HG02571 (cell line): ENCODE data around the gene CALM3.

Source experiments
- ATAC-seq: cut with Tn5 transposase; IDR thresholded peaks from one replicate; pipeline ENCODE4 v1.9.1; 2021; ENCODE audit warnings: mild to moderate bottlenecking, moderate library complexity; ENCODE audit not compliant: unreplicated experiment

CALM3 gene

DNA sequence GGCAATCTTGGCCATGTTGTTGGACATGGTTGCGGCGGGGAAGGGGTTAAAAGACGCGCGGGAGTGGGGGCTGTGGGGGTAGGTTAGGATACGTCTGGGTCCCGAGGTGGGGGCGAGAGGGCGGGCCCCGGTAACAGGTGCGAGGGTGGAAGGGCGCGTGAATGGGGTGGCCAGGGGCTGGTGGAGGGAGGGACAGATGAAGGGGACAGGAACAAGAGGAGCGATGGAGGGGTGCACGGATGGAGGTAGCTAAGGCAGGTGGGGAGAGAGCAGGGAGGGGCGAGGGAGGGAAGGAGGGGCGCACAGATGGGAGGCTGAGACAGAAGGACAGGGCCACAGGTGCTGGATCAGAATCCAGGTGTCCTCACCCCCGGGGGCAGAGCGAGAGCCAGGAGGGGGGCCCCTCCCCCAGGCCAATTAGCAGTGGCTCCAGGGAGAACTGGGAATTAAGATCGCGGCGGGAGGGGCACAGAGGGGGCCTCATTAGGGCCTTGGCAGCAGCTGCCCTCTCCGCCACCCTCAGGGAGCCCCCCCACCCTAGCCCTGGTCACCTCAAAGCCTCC, 33.6 kb downstream of the CALM3 start:
- ATAC-seq: no peak

DNA sequence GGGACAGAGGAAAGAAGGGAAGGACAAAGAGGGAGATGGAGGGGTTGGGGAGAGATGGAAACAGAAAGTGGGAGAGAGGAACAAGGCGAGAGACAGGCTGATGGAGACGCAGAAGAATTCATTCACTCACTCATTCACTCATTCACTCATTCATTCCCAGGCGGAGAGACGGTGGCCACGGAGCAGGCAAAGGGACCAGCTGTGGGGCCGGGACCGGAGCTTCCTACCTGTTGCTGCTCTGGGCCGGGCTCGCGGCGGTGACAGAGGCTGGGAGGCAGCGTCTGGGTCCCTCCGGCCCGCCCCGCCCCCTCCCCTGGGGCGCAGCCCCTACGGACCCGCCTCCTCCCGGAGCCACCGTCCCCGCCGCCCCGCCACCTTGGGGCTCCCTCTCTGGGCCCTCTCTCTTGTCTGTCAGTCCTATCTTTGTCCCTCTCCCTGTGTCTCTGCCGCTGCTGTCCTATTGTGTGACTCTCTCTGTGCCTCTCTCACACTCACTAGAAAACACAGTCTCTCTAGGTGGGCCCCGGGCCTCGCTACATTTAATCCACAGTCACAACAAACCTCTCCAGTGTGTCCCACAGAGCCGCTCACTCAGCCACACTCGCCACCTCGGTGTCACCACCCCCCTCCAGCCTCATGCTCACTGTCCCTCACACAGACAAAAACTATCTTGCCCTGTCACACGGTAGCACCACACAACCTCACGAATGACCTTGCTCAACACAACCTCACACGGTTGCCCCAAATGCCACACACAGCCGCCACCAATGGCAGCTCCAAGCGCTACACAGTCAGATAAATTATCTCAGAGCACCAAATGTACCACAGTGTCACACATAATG, 35.0 kb downstream of the CALM3 start, which contains the start of gene GNG8:
TSS of gene GNG8 (minus strand) at position 283 of the 842 bp plus-strand sequence. CDS start 1,520 bp downstream, outside the sequence.
- ATAC-seq: no peak

DNA sequence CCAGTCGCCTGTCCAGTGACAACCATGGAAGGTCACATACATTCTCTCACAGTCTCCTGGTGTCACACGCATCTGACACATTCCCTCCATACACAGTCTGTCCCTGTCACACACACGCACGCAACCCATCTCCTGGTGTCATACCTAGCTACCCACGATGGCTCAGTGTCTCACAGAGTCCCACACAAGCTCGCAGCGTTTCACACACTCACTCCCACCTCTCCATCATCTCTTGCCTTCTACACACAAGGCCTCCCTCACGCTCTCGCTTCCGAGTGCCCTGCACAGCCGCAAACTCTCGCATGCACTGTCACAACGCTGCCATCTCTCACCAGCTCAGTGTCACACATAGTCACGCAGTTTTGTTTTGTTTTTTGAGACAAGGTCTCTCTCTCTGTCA, 36.1 kb downstream of the CALM3 start:
- no peak for ATAC-seq

DNA sequence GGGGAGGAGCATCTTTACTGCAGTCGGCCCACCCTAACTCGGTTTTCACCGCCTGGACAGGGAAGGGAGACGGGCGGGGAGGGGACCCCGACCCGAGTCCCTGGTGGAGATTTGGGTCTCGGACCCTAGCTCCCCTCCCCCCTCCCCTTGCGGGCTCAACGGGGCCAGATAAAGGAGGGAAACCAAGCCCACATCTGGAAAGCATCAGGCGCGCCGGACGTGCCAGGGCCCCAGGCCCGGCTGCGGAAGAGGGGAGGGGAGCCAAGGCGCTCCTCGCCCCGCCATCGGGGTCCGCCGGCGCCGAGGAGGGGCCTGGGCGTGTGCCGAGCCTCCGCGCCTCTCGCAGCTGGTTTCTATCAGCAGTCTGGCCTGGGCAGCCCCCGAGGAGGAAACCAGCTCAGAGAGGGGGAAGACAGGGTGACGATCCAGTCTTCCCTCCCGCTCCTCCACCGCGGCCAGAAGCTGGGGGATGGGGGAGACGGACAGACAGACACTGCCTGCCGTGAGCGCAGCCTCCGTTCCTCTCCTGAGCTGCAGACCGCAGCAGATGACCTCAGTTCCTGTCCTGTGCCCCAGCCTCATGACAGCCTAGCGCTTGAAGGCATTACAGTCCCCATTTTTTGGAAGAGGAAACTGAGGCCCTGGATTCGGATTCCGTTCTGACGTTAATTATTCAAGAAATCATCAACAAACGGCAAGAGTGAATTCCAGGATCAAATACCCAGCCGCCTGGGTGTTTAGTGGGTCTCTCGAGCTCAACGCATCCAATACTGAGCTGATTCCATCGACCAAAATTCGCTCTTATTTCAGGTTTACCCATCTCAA, 38.4 kb downstream of the CALM3 start:
- ATAC-seq: no peak

DNA sequence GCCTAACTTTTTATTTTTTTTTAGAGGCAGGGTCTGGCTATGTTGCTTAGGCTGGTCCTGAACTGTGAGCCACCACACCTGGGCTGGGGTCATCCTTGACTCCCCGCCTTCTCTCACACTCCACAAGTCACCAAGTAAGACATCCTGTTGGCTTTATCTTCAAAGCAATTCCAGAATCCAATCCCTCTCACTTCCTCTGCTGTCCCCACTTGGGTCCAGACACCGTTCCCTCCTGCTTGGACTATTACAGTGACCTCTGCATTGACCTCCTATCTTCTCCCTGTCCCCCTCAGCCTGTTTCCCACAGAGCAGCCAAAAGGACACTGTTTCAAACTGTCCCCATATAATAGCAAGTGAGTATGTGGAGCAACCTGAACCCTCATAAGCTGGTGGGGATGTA, 39.5 kb downstream of the CALM3 start:
- ATAC-seq: no peak

DNA sequence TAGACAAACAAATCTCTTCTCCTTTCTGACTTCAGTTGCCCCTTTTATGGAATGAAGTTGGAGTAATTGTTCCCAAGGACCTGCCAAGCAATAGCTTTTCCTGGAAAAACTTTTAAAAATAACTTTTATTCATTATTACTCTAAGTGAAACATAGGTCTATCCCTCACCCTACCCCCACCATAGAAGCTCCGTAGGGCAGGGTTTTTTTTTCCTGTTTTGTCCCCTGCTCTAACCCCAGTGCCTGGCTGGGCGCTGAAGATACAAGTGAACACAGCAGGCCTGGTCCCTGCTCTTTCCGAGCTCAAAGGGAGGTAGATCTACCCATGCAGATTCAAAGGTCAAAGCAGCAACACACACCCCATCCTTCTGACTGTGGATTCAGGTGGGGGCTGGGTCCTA, 43.6 kb downstream of the CALM3 start:
- no peak for ATAC-seq

DNA sequence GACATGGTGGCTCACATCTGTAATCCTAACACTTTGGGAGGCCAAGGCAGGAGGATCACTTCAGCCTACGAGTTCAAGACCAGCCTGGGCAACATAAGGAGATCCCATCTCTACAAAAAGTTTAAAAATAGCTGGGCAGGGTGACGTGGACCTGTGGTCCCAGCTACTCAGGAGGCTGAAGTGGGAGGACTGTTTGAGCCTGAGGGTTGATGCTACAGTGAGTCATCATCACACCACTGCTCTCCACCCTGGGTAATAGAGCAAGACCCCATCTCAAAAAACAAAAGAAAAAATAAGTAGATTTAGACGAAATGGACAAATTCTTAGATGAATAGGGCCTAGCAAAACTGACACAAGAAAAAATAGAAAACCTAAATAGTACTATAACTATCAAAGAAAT, 45.3 kb downstream of the CALM3 start:
- ATAC-seq: no peak

DNA sequence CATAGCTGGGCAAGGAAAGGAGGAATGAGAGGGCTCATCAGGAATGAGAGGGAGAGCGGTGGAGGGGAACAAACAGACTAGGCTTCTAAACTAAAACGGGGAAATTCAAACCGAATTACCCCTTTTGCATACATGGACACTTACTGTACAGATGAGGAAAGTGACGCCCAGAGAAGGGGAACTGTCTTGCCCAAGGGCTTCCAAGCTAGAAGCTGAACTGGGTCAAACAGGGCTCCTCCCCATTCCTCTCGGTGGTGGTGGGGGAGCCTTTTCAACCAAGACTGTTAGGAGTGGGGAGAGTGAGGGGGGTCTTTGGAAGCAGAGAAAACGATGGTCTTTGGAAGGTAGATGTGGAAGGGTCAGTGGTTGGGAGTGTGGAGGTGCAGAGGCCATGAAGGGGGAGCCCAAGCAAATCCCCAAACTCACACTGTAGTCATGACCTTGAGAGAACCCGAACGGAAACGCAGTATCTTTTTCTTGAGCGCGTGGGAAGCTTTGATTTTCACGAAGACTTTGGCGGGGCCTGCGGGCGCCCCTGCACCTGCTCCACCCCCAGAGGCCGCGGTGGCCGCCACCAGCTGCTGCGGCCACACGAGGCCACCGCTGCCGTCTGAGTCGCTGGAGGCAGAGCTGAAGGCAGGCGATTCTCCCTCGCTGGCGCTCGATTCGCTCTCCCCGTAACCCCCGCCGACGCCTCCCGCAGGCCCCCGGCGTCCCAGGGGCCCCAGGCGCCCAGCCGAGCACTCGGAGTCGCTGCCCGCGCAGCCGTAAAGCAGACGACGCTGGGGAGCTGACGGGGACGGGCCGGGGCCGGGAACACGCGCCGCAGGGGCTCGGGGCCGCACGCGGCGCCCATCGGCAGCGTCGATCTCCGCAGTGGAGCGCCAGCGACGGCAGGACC, 47.2 kb downstream of the CALM3 start:
- no peak for ATAC-seq

DNA sequence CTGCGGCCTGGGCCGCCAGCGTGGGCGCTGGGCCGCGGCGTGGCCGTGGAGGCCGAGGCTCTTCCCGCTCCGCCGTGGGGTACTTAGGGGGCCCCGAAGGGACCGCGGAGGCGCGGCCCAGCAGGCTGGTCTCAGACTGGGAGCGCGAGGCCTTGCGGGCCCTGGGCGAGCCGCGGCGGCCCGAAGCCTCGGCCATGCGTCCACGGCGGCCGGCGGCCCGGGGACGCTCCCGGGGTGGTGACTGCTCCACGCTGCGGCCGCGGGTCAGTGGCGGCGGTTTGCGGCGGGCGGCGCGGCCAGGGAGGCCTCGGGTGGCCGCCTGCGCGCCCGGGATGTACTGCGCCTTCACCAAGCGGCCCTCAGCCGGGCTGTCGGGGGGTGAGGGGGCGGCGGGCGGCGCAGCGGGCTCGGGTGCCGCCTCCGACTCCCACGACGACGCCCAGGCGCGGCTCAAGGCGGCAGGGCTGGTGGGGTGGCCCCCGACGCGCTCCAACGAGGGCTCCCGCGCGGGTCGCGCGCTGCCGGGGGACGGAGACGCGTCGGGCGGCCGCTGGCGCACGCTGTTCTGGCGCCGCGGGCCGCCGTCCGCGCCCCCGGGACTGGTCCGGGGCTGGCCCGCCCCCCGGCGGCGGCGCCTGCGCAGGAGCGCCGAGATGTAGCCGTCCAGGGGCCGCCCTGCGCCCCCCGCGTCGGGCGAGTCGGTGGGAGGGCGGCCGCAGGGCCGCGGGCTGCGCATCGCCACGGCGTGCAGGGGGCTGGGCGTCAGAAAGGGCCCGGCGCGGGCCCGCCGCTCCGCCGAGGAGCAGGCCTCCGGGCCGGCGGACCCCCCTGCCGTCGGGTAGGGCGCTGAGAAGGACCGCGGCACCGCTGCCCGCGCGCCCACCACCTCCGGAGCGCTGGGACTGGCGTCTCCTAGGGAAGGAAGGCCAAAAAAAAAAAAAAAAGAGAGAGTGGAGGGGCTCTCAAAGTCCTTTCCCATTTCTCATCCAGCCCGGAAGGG, 48.1 kb downstream of the CALM3 start:
- no peak for ATAC-seq

DNA sequence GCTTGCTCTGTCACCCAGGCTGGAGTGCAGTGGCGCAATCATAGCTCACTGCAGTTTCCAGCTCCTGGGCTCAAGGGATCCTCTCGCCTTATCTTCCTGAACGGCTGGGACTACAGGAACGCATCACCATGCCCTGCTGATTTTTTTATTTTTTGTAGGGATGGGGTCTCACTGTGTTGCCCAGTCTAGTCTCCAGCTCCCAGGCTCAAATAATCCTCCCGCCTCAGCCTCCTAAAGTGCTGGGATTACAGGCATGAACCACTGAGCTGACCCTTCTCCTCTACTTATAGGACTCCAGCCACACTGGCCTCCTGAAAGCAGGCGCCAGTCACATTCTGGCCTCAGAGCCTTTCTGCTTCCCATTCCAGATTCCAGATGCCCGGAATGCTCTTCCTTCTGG, 49.3 kb downstream of the CALM3 start:
- no peak for ATAC-seq

DNA sequence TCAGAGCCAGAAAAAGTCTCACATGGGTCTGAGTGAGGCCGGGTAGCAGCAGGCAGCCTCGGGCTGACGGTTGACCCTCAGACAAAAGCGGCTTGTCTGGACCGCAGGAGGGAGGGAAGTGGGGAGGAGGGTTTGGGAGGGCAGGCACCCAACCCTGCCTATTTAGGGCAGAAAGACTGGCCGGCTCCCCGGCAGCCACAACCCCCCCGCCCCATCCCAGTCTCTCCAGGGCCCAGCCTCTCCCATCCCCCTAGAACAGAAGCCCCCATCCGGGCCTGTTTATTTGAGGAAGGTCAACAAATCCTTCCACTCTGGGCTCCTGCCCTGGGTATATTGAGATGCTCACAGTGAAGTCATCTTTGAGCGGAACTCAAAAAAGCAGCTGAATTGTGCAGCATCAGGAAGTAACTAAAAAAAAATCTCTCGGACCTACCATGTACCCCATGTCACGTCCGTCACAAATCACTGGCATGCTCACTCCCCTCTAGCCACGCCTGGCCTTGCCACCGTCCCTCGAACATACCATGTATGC, 53.6 kb downstream of the CALM3 start:
- ATAC-seq: no peak

DNA sequence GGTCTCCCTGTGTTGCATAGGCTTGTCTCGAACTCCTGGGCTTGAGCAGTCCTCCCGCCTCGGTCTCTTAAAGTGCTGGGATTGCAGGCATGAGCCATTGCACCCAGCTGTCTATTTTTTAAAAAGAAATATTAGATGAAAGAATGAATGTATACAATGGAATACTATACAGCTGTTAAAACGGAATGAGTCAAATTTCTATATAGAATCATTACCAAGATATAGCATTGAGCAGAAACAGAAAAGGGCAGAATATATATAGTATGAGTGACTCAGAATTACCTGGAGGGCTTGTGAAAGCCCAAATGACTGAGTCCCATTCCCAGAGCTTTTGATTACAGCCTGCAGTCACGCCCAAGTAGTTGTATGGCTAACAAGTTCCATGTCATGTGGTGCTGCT, 55.4 kb downstream of the CALM3 start:
- ATAC-seq: no peak

DNA sequence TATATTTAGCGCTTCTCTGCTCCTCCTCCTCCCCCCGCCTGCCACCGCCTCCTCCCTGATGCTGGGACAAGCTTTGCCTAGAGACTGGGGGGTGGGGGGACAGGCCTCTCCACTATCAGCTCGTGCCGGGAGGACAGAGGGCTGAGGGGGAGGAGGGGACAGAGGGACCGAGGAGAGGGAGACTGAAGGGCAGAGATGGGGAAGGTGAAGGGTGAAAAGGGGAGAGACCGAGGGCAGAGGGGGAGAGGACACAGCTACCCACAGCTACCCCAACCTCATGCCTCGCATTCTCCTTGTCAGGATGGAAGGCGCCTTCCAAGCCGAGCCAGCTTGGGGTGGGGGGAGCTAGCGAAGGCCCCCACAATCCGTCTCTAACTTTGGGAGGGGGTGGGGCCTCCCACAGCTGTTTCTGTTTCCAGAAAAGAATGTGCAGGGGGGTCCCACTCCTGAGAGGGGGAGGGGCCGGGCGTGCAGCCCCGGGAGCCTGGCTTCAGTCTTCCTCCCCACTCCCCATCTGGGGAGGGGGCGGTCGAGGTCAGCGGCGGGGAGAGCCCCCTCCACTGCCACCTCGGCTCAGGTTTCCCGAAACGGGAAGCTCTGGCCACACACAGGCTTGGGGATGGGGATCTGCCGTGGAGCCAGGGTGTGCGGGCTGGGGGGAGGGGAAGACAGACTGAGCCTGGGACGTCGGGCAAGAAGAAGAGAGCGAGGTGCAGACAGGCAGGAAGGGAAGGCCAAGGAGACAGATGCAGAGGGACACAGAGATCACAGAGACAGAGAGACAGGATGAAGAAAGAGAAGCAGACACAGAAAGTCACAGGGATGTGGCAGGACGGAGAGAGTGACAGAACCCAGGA, 58.2 kb downstream of the CALM3 start:
- ATAC-seq: no peak

DNA sequence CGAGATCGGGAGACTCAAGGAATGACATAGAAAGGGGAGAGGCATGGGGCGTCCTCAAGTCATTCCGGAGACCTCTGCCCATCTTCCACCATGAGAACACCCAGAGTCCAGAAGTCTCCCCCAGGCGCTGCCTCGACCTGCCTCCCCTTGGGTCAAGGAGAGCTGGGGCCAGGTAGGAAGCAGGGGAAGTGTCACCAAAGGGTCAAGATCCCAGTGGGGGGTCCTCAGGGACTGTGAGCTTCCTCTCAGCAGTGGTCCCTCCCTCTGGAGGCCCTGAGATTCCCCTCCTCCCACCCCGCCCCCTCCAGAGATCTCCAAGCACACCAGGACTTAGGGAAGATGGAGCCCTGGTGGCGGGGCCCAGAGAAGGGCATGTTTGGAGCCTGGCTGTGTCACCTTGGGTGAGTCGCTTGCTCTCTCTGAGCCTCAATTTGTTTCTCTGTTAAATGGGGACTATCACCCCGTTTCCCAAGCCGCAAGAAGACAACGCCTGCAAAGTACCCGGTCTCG, 58.9 kb downstream of the CALM3 start:
- no peak for ATAC-seq
